Nephron progenitor cell (in vitro differentiated cells): ENCODE results near the gene GP1BA.
A peak's percentile ranks its signal among the peaks of the same experiment; 100 is the strongest.

Experiments used
- DNase-seq: peaks from one replicate; pipeline ENCODE4 v3.0.0; 2021
- H3K27ac Mint-ChIP-seq: 2 replicates; pipeline ENCODE4 v1.8.0; 2021; ENCODE audit warnings: mild to moderate bottlenecking, moderate library complexity, mixed read lengths
- H3K27me3 Mint-ChIP-seq: 2 replicates; pipeline ENCODE4 v1.8.0; 2021; ENCODE audit warnings: mild to moderate bottlenecking, low read depth, mixed read lengths; ENCODE audit not compliant: poor library complexity
- H3K36me3 Mint-ChIP-seq: 2 replicates; pipeline ENCODE4 v1.8.0; 2021; ENCODE audit warnings: low read depth, mixed read lengths
- H3K4me1 Mint-ChIP-seq: 2 replicates; pipeline ENCODE4 v1.8.0; 2021; ENCODE audit warnings: mixed read lengths
- H3K4me3 Mint-ChIP-seq: 2 replicates; pipeline ENCODE4 v1.8.0; 2021; ENCODE audit warnings: mild to moderate bottlenecking, moderate library complexity, mixed read lengths
- H3K9me3 Mint-ChIP-seq: 2 replicates; pipeline ENCODE4 v1.8.0; 2021; ENCODE audit warnings: mild to moderate bottlenecking, moderate library complexity, mixed read lengths
- CTCF ChIP-seq: fragments of 200-600 bp; sonication (generic); IDR thresholded peaks from 2 replicates; pipeline ENCODE4 v1.5.0; 2021; ENCODE audit warnings: antibody characterized with exemption

The GP1BA gene

DNA sequence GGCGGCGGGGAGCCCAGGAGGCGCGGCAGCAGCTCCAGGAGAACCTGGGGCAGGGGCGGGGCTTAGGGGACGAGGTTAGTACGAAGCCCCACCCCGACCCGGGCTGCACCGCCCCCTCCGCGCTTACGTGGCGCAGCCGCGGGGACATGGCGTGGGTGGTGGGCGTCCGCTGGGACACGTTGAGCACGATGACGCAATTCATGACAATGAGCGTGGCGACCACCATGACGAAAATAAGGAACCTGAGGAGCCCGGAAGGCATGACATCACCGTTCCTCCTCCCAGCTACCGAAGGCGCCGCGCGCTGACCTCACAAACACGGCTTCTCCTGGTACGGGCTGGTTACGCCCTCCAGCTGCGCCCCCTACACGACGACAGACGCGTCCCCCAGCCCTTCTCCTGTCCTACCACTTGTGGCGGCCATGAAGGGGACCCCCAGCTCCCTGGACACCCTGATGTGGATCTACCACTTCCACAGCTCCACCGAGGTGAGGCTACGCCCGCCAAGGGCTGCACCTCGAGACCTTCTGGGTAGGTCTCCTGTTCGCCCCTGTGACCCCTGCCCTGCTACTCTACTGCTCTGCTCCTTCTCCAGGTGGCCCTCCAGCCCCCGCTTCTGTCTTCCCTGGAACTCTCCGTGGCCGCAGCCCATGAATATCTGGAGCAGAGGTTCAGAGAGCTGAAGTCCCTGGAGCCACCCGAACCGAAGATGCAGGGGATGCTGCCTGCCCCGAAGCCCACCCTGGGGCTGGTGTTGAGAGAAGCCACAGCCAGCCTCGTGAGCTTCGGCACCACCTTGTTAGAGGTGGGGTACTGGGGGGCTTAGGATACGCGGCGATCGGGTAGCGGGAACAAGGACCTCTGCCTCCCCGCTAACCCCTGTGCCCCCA lies 32.5 kb upstream of the GP1BA start, which contains the start of gene C17orf107:
Gene C17orf107, plus strand, starts transcription at position 196 of the 890 bp plus-strand sequence. Its CDS starts 227 bp downstream, at position 423.
- Mint-ChIP-seq H3K4me1 (peaks cover 50% of the 10 kb centered on the region), H3K27ac (peak within 1 kb of the TSS; percentile 80), H3K36me3 (peaks cover 30% of the 10 kb centered on the region), H3K27me3 (peaks cover 16% of the 10 kb centered on the region), H3K4me3 (peak within 1 kb of the TSS; percentile 69), H3K9me3 (no peaks in the 10 kb centered on the region)
- TF ChIP-seq CTCF = no peak
- peak; percentile 65 for DNase-seq

DNA sequence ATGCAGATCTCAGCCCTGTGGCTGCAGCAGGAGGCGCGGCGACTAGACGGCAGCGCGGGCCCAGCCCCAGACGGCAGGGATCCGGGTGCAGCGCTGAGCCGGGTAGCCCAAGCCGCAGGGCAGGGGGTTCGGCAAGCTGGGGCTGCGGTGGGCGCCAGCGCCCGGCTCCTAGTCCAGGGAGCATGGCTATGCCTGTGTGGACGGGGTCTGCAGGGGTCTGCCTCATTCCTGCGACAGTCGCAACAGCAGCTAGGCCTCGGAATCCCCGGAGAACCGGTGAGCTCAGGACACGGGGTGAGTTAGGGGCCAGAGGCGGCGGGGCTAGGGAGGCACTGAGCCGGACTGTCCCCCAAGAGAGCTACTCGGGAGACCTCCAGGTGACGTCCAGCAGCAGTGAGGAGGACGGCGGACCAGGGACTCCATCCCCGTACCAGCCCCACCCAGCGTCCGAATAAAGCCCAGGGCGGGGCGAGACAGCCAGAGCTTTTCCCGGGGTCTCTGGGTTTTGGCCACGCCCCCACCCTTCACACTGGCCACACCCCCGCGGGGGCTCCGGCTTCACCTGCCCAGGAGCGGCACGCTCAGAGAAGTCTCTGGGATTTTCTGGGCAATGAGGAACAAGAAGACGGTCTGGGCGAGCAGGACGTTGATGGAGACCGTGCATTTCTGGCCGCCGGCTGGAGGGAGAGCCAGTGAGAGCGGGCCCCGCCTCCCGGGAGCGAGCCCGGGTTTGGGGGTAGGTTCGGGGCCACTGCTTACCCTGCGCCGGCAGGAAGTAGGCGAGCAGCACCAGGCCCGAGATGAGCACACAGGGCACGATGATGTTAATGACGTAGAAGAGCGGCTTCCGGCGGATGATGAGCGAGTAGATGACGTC lies 31.6 kb upstream of the GP1BA start:
- peaks cover 48% of the 10 kb centered on the region for H3K4me1 Mint-ChIP-seq

DNA sequence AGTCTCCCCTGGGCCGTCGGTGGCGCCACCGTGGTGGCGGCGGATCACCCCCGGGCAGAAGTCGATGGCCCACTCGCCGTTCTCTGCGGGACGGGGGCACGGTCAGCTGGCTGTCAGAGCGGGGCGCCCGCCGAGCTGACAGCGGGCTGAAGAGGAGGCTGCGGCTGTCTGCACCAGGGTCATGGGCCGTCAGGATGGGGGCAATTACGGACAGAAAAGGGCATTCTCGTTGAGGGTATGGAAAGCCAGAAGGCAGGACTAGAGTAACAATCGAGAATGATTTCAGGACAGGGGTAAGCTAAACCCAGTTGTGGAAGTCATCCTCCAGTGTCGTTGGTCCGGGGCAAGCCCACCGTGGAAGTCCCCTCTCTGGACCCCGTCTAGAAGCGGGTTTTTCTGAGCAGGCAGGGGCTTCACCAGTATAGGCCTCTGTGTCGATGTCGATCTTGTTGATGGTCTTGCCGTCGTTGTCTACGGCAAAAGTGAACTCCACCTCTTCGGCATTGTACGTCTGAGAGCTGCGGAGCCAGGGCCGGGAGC lies 30.9 kb upstream of the GP1BA start:
- Mint-ChIP-seq H3K4me1 (peaks cover 41% of the 10 kb centered on the region), H3K4me3 (no peak overlapping the region), H3K27me3 (peaks cover 25% of the 10 kb centered on the region), H3K36me3 (peaks cover 14% of the 10 kb centered on the region), H3K9me3 (no peaks in the 10 kb centered on the region), H3K27ac (no peak overlapping the region)
- no peak for DNase-seq
- TF ChIP-seq CTCF = no peak

More for the DNA sequence above, 31.6 kb upstream of the GP1BA start:
- no peaks in the 10 kb centered on the region for H3K9me3 Mint-ChIP-seq
- peaks cover 21% of the 10 kb centered on the region for H3K36me3 Mint-ChIP-seq
- no peak for TF ChIP-seq CTCF
- DNase-seq = no peak
- no peak overlapping the region for H3K27ac Mint-ChIP-seq
- peaks cover 24% of the 10 kb centered on the region for H3K27me3 Mint-ChIP-seq
- H3K4me3 Mint-ChIP-seq = no peak overlapping the region

- Mint-ChIP-seq H3K9me3 (no peaks in the 10 kb centered on the region), H3K4me1 (peaks cover 35% of the 10 kb centered on the region), H3K27ac (no peak overlapping the region), H3K4me3 (no peak overlapping the region), H3K36me3 (peaks cover 12% of the 10 kb centered on the region), H3K27me3 (peaks cover 24% of the 10 kb centered on the region)
- DNase-seq = no peak
- TF ChIP-seq CTCF = no peak
Measured at GRCh38 chr17:4901648-4902344, 30.3 kb upstream of the GP1BA start.

- H3K27me3 Mint-ChIP-seq = peaks cover 22% of the 10 kb centered on the region
- peaks cover 12% of the 10 kb centered on the region for H3K36me3 Mint-ChIP-seq
- no peak overlapping the region for H3K27ac Mint-ChIP-seq
- H3K9me3 Mint-ChIP-seq = no peaks in the 10 kb centered on the region
- no peak overlapping the region for H3K4me3 Mint-ChIP-seq
- H3K4me1 Mint-ChIP-seq = peaks cover 31% of the 10 kb centered on the region
- no peak for DNase-seq
- TF ChIP-seq CTCF = no peak
Measured at GRCh38 chr17:4902540-4902939, 29.5 kb upstream of the GP1BA start.
